ENCODE measurements around the gene SEC11C.

Gene SEC11C

DNA sequence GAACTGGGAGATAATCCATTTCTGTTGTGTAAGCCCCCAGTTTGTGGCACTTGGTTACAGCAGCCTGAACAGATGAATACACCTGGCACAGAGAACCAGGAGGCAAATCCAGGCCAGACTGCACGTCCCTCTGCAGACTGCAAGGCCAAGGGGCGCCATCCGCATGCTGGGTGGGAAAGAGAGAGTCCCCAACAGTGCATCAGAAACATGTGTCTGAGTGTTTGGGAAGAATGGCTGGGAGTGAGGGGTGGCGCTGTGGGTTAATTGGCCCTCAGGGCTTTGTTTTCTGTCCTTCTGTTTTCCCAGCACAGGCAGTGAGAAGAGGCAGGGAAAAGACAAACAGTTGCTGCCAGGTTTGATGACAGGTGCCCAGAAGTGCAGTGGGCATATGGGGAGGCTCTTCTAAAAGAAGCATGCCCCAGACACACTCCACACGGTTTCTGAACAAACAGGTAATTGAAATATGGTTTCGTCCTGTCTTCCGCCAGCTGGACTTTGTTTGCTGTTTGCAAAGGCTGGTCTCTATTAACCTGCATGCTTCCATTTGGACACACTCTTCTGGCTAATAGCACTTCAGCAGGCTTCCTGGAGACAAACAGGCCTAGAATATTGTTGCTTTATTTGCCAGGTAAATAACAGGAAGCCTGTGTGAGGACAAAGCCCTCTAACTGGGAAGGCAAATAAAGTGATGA lies 43.4 kb upstream of the SEC11C start:
- no peak overlapping the region for H3K23ac ChIP-seq (ENCODE audit: low read length in 2 of 2)
- no peak overlapping the region for H2BK15ac ChIP-seq (ENCODE audit: low read depth, poor library complexity, severe bottlenecking)
- no peak overlapping the region for H3K9ac ChIP-seq (ENCODE audit: low read length)
- H3K4me2 ChIP-seq (ENCODE audit: low read length, poor library complexity, severe bottlenecking): no peak overlapping the region
- WGBS: 79% methylated on average over 7 of the region's 7 CpGs
- DNase-seq: no peak
- H3K36me3 ChIP-seq (ENCODE audit: control insufficient read depth in 1 of 2, insufficient read depth in 2 of 2, low read depth in 1 of 2, low read length in 2 of 2): no peaks in the 10 kb centered on the region
- no peak overlapping the region for H2BK5ac ChIP-seq (ENCODE audit: low read depth, low read length, poor library complexity, severe bottlenecking)
- H3K27ac ChIP-seq (ENCODE audit: low read length, poor library complexity, severe bottlenecking): no peak overlapping the region
- H3K14ac ChIP-seq (ENCODE audit: low read length in 2 of 2): no peak overlapping the region
- no peak overlapping the region for H2AK5ac ChIP-seq (ENCODE audit: low read length, severe bottlenecking)
- H2AFZ ChIP-seq (ENCODE audit: low read depth, low read length): no peak overlapping the region
- no peaks in the 10 kb centered on the region for H3K4me1 ChIP-seq (ENCODE audit: control insufficient read depth, insufficient read depth, low read depth, low read length)
- no peak overlapping the region for H4K91ac ChIP-seq (ENCODE audit: low read length)
- H2BK120ac ChIP-seq (ENCODE audit: low read depth, low read length): no peak overlapping the region
- no peak overlapping the region for H4K8ac ChIP-seq (ENCODE audit: low read length)
- no peak overlapping the region for H3K18ac ChIP-seq (ENCODE audit: low read depth in 1 of 2, low read length in 2 of 2)
- no peak overlapping the region for H3K4ac ChIP-seq (ENCODE audit: low read depth in 1 of 2, low read length in 2 of 2)
- H3K27me3 ChIP-seq (ENCODE audit: control insufficient read depth in 1 of 2, insufficient read depth in 1 of 2, low read length in 2 of 2): peaks cover 65 to 79% of the 10 kb centered on the region in 2 experiments
- H3K9me3 ChIP-seq (ENCODE audit: control insufficient read depth, low read length): peaks cover 3% of the 10 kb centered on the region
- H3K4me3 ChIP-seq (ENCODE audit: insufficient read depth in 1 of 2, low read depth in 1 of 2, low read length in 2 of 2): no peak overlapping the region
- H3K79me1 ChIP-seq (replicated peaks; ENCODE audit: low read length, poor library complexity, severe bottlenecking): no peaks in the 10 kb centered on the region
- H2BK12ac ChIP-seq (ENCODE audit: low read length in 2 of 2): no peak overlapping the region

DNA sequence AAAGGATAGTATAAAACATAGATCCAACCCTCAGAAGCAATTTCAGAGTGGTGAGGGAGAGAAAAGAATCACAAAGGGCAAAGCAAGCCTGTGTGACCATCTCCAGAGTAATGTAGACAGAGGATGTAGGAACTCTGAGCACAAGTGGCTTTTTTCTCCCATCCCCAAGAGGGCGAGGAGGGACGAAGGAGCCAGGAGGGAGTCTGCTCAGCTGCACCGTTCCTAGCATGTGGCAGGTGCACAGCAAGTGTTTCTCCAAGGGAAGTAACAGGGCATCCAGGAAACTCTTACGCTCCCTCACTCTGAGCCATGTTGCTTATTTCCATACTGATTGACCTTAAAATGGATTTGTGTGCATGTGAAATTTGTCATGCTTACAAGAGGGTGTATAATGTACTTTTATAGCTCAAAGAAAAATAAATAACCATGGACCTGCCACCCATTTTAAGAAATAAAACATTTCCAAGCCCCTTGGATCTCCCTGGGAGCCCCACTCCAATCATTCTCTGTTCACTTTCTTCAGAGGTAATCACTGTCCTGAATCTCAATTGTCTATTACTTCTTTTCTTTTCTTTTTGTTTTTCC lies 37.8 kb upstream of the SEC11C start:
- Histone ChIP-seq H3K9me3 (ENCODE audit: control insufficient read depth, low read length) (no peaks in the 10 kb centered on the region), H4K91ac (ENCODE audit: low read length) (no peak overlapping the region), H3K36me3 (ENCODE audit: control insufficient read depth in 1 of 2, insufficient read depth in 2 of 2, low read depth in 1 of 2, low read length in 2 of 2) (no peaks in the 10 kb centered on the region), H3K14ac (ENCODE audit: low read length in 2 of 2) (no peak overlapping the region), H2BK120ac (ENCODE audit: low read depth, low read length) (no peak overlapping the region), H3K4me3 (ENCODE audit: insufficient read depth in 1 of 2, low read depth in 1 of 2, low read length in 2 of 2) (no peak overlapping the region), H2BK15ac (ENCODE audit: low read depth, poor library complexity, severe bottlenecking) (no peak overlapping the region), H3K79me1 (replicated peaks; ENCODE audit: low read length, poor library complexity, severe bottlenecking) (no peaks in the 10 kb centered on the region), H3K4me1 (ENCODE audit: control insufficient read depth, insufficient read depth, low read depth, low read length) (no peaks in the 10 kb centered on the region), H3K4ac (ENCODE audit: low read depth in 1 of 2, low read length in 2 of 2) (no peak overlapping the region), H2BK5ac (ENCODE audit: low read depth, low read length, poor library complexity, severe bottlenecking) (no peak overlapping the region), H2BK12ac (ENCODE audit: low read length in 2 of 2) (no peak overlapping the region), H3K23ac (ENCODE audit: low read length in 2 of 2) (no peak overlapping the region), H3K18ac (ENCODE audit: low read depth in 1 of 2, low read length in 2 of 2) (no peak overlapping the region), H4K8ac (ENCODE audit: low read length) (no peak overlapping the region), H2AFZ (ENCODE audit: low read depth, low read length) (no peak overlapping the region), H3K4me2 (ENCODE audit: low read length, poor library complexity, severe bottlenecking) (no peak overlapping the region), H3K9ac (ENCODE audit: low read length) (no peak overlapping the region), H3K27me3 (ENCODE audit: control insufficient read depth in 1 of 2, insufficient read depth in 1 of 2, low read length in 2 of 2) (peaks cover 44 to 62% of the 10 kb centered on the region in 2 experiments), H3K27ac (ENCODE audit: low read length, poor library complexity, severe bottlenecking) (no peak overlapping the region), H2AK5ac (ENCODE audit: low read length, severe bottlenecking) (no peak overlapping the region)
- 43% methylated on average over 4 of the region's 4 CpGs for WGBS
- no peak for DNase-seq

DNA sequence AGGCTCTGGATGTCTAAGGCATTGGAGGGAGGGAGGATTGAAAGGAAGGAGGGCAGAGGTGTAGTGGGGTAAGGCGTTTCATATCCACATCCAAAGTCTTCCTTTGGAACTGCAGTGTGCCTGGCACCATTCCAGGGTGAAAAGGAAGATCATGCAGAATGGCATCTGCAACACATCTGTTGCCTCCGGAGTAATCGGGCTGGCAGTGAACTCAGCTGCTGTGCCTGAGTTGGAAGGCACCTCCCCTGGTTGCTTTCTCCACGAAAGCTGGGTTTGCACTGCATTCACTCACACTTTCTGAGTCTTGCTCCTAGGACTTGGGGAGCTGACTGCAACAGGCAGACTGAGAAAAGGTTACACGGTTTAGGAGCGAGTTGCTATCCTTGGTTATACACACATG lies 30.3 kb upstream of the SEC11C start:
- H3K23ac ChIP-seq (ENCODE audit: low read length in 2 of 2): no peak overlapping the region
- no peak overlapping the region for H2BK5ac ChIP-seq (ENCODE audit: low read depth, low read length, poor library complexity, severe bottlenecking)
- no peak overlapping the region for H3K27ac ChIP-seq (ENCODE audit: low read length, poor library complexity, severe bottlenecking)
- H3K9ac ChIP-seq (ENCODE audit: low read length): no peak overlapping the region
- H2AK5ac ChIP-seq (ENCODE audit: low read length, severe bottlenecking): no peak overlapping the region
- H3K36me3 ChIP-seq (ENCODE audit: control insufficient read depth in 1 of 2, insufficient read depth in 2 of 2, low read depth in 1 of 2, low read length in 2 of 2): no peaks in the 10 kb centered on the region
- peaks cover 2% of the 10 kb centered on the region for H3K4me1 ChIP-seq (ENCODE audit: control insufficient read depth, insufficient read depth, low read depth, low read length)
- H3K79me1 ChIP-seq (replicated peaks; ENCODE audit: low read length, poor library complexity, severe bottlenecking): no peaks in the 10 kb centered on the region
- no peak overlapping the region for H2AFZ ChIP-seq (ENCODE audit: low read depth, low read length)
- H4K91ac ChIP-seq (ENCODE audit: low read length): no peak overlapping the region
- no peaks in the 10 kb centered on the region for H3K9me3 ChIP-seq (ENCODE audit: control insufficient read depth, low read length)
- H3K18ac ChIP-seq (ENCODE audit: low read depth in 1 of 2, low read length in 2 of 2): no peak overlapping the region
- no peak for DNase-seq
- H4K8ac ChIP-seq (ENCODE audit: low read length): no peak overlapping the region
- no peak overlapping the region for H3K4me2 ChIP-seq (ENCODE audit: low read length, poor library complexity, severe bottlenecking)
- WGBS: 77% methylated on average over 6 of the region's 6 CpGs
- H2BK120ac ChIP-seq (ENCODE audit: low read depth, low read length): no peak overlapping the region
- no peak overlapping the region for H3K14ac ChIP-seq (ENCODE audit: low read length in 2 of 2)
- peaks cover 41 to 48% of the 10 kb centered on the region in 2 experiments for H3K27me3 ChIP-seq (ENCODE audit: control insufficient read depth in 1 of 2, insufficient read depth in 1 of 2, low read length in 2 of 2)
- H2BK15ac ChIP-seq (ENCODE audit: low read depth, poor library complexity, severe bottlenecking): no peak overlapping the region
- H2BK12ac ChIP-seq (ENCODE audit: low read length in 2 of 2): no peak overlapping the region
- no peak overlapping the region for H3K4ac ChIP-seq (ENCODE audit: low read depth in 1 of 2, low read length in 2 of 2)
- H3K4me3 ChIP-seq (ENCODE audit: insufficient read depth in 1 of 2, low read depth in 1 of 2, low read length in 2 of 2): no peak overlapping the region

DNA sequence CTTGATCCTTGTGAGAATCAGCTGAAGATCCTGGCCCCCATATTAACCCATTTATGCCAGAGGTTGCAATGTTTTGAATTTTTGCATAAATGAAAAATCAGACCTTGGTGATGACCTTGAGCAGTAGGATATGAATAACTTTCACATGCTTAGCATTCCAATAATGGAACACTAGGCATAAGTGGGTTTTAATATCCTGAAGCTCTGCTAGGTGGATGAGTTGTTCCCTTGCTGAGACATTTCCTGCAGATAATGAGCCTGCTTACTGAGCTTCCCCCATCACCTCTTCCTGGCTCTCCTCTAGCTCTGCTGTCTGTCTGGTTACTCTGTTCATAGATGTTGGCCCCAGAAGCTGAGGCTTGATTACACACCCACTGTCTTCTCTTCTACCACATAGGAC lies 25.5 kb upstream of the SEC11C start:
- Histone ChIP-seq H3K27ac (ENCODE audit: low read length, poor library complexity, severe bottlenecking) (no peak overlapping the region), H3K36me3 (ENCODE audit: control insufficient read depth in 1 of 2, insufficient read depth in 2 of 2, low read depth in 1 of 2, low read length in 2 of 2) (no peaks in the 10 kb centered on the region), H2AK5ac (ENCODE audit: low read length, severe bottlenecking) (no peak overlapping the region), H3K18ac (ENCODE audit: low read depth in 1 of 2, low read length in 2 of 2) (no peak overlapping the region), H3K23ac (ENCODE audit: low read length in 2 of 2) (no peak overlapping the region), H2BK5ac (ENCODE audit: low read depth, low read length, poor library complexity, severe bottlenecking) (no peak overlapping the region), H4K8ac (ENCODE audit: low read length) (no peak overlapping the region), H4K91ac (ENCODE audit: low read length) (no peak overlapping the region), H3K79me1 (replicated peaks; ENCODE audit: low read length, poor library complexity, severe bottlenecking) (no peaks in the 10 kb centered on the region), H2BK12ac (ENCODE audit: low read length in 2 of 2) (no peak overlapping the region), H3K4me1 (ENCODE audit: control insufficient read depth, insufficient read depth, low read depth, low read length) (peaks cover 2% of the 10 kb centered on the region), H2AFZ (ENCODE audit: low read depth, low read length) (no peak overlapping the region), H3K4me3 (ENCODE audit: insufficient read depth in 1 of 2, low read depth in 1 of 2, low read length in 2 of 2) (no peak overlapping the region), H3K9me3 (ENCODE audit: control insufficient read depth, low read length) (no peaks in the 10 kb centered on the region), H3K9ac (ENCODE audit: low read length) (no peak overlapping the region), H2BK120ac (ENCODE audit: low read depth, low read length) (no peak overlapping the region), H2BK15ac (ENCODE audit: low read depth, poor library complexity, severe bottlenecking) (no peak overlapping the region), H3K14ac (ENCODE audit: low read length in 2 of 2) (no peak overlapping the region), H3K27me3 (ENCODE audit: control insufficient read depth in 1 of 2, insufficient read depth in 1 of 2, low read length in 2 of 2) (peaks cover 35 to 44% of the 10 kb centered on the region in 2 experiments), H3K4me2 (ENCODE audit: low read length, poor library complexity, severe bottlenecking) (no peak overlapping the region), H3K4ac (ENCODE audit: low read depth in 1 of 2, low read length in 2 of 2) (no peak overlapping the region)
- no peak for DNase-seq

All from mesenchymal stem cell (in vitro differentiated cells and primary cell).